ENCODE results near the gene SLC27A6.
"Not testable (repeated sequence)": the region's sequence is repeated elsewhere in the genome, so short reads cannot be mapped to it uniquely, and the experiment has no call there.

The SLC27A6 gene

DNA sequence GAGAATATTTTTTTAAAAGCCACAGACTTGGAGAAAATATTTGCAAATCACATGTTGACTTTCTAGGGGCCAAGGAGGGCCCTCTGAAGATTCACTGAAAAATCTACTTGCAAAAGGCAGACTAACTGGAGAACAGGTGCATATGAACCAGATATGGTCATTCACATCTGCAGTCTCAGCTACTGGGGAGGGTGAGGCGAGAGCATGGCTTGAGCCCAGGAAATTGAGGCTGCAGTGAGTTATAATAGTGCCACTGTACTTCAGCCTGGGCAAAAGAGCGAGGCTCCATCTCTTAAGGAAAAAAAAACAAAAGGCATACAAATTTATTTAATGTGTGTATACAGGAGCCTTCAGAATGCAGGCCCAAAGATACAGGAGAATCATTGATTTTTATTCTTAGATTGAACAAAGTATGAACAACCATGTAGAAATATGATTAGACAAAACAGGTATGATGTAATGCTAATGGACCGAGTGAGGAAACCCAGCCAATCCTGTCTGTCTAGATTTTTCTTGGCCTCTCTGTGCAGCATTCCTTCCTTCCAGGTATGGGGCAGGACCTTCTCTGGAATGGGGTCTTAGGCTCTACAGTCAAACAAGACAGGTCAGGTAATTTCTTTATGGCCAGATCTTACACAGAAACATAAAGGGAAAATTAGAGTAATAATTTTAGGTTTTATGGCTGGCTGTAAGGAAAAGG lies 15.3 kb upstream of the SLC27A6 start:
- no peak overlapping the region for H3K4me3 ChIP-seq (ENCODE audit: low read depth, low read length)
- TF ChIP-seq, protein P1, sequence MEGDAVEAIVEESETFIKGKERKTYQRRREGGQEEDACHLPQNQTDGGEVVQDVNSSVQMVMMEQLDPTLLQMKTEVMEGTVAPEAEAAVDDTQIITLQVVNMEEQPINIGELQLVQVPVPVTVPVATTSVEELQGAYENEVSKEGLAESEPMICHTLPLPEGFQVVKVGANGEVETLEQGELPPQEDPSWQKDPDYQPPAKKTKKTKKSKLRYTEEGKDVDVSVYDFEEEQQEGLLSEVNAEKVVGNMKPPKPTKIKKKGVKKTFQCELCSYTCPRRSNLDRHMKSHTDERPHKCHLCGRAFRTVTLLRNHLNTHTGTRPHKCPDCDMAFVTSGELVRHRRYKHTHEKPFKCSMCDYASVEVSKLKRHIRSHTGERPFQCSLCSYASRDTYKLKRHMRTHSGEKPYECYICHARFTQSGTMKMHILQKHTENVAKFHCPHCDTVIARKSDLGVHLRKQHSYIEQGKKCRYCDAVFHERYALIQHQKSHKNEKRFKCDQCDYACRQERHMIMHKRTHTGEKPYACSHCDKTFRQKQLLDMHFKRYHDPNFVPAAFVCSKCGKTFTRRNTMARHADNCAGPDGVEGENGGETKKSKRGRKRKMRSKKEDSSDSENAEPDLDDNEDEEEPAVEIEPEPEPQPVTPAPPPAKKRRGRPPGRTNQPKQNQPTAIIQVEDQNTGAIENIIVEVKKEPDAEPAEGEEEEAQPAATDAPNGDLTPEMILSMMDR (IDR thresholded peaks at IDR 0.05; ENCODE audit: control insufficient read depth, extremely low read depth, insufficient read depth), result no peak
- DNase-seq (ENCODE audit: low read depth), result no peak

DNA sequence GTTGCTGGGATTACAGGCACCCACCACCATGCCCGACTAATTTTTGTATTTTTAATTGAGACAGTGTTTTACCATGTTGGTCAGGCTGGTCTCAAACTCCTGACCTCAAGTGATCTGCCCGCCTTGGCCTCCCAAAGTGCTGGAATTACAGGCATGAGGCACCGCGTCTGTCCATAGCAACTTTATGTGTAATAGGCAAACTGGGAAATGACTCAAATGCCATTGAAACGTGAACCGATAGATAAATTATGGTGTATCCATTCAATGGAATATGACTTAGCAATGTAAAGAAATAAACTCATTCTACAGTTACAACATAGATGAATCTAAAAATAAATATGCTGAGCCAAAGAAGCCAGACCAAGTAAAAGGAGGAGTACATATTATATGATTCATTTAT lies 14.0 kb upstream of the SLC27A6 start:
- not testable (repeated sequence) for DNase-seq (ENCODE audit: low read depth); H3K4me3 ChIP-seq (ENCODE audit: low read depth, low read length)

DNA sequence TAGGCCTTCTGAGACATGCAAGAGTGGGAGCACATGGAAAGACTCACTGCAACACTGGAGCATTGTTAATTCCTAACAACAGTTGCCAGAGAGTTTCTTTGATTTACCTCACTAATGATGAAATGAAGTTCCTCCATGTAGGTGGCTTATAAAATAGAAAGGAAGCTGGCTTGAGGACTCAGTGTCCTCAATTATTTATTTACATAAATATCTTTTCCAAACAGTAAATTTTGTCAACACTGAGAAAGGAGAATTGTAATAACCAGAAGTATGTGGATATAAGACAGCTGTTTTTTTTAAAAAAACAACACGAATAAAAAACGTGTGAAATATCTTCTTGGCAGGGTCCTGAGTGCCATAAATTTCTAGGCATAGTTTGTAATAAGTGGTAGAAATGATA lies 9.1 kb upstream of the SLC27A6 start:
- no peak overlapping the region for H3K4me3 ChIP-seq (ENCODE audit: low read depth, low read length)
- TF ChIP-seq, protein P1 (IDR thresholded peaks at IDR 0.05; ENCODE audit: control insufficient read depth, extremely low read depth, insufficient read depth), result no peak
- peak; percentile 46 for DNase-seq (ENCODE audit: low read depth)

DNA sequence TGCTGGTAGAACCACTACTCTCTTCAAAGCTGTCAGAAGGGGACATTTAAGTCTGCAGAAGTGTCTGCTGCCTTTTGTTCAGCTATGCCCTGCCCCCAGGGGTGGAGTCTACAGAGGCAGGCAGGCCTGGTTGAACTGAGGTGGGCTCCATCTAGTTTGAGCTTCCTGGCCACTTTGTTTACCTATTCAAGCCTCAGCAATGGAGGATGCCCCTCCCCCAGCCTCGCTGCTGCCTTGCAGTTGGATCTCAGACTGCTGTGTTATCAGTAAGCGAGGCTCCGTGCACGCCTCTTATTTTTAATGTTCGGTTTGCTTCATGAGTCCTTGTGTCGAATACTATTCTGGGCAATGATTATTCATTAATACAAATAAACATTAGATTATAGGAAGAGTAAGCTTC lies 3.1 kb upstream of the SLC27A6 start:
- no peak overlapping the region for H3K4me3 ChIP-seq (ENCODE audit: low read depth, low read length)
- TF ChIP-seq, protein P1 (IDR thresholded peaks at IDR 0.05; ENCODE audit: control insufficient read depth, extremely low read depth, insufficient read depth), result no peak
- DNase-seq (ENCODE audit: low read depth), result no peak

- H3K4me3 ChIP-seq (ENCODE audit: low read depth, low read length), result peak overlapping the region; percentile 39; the same call in 1 of the 2 replicates
- no peak for DNase-seq (ENCODE audit: low read depth)
These were observed 482 bp downstream of the SLC27A6 start for GRCh38 chr5:128965638-128966302.

GRCh38 chr5:128966375-128966774 lies 1.1 kb downstream of the SLC27A6 start:
- DNase-seq (ENCODE audit: low read depth), result no peak
- TF ChIP-seq, protein P1 (IDR thresholded peaks at IDR 0.05; ENCODE audit: control insufficient read depth, extremely low read depth, insufficient read depth), result no peak
- no peak overlapping the region for H3K4me3 ChIP-seq (ENCODE audit: low read depth, low read length)

More at GRCh38 chr5:128965638-128966302, 482 bp downstream of the SLC27A6 start:
- TF ChIP-seq, protein P1 (IDR thresholded peaks at IDR 0.05; ENCODE audit: control insufficient read depth, extremely low read depth, insufficient read depth), result no peak

DNA sequence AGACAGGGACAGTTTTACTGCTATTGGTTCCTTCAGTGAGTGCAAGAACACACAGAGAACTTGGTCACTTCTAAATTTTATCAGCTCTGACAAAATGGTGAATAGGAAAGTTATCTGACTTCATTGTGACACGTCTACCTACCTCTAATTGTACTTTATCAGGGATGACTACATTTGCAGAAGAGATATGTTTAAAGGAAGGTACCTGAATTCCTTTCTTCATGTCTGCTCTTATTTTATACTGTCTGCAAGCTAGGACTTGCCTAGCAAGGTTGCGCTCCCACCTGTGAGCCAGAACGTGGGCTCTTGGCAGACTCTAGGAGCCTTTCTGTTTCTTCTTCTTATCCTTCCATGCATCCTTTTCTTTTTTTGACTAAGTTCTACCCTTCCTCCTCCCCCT lies 1.6 kb downstream of the SLC27A6 start:
- no peak for DNase-seq (ENCODE audit: low read depth)
- H3K4me3 ChIP-seq (ENCODE audit: low read depth, low read length), result no peak overlapping the region
- TF ChIP-seq, protein P1 (IDR thresholded peaks at IDR 0.05; ENCODE audit: control insufficient read depth, extremely low read depth, insufficient read depth), result no peak

All from LNCaP clone FGC (cell line).